Subcutaneous abdominal adipose tissue (tissue), 5 donors: ENCODE measurements around the gene MYO9A.

ENCODE experiments used
- H3K27ac ChIP-seq: one replicate; pipeline ENCODE4 v1.7.0; 2013; ENCODE audit warnings: low read depth, mild to moderate bottlenecking, inconsistent platforms, low read length, moderate library complexity
- H3K27me3 ChIP-seq, 5 donors: one replicate each; pipeline ENCODE4 v1.7.0; 2013; ENCODE audit warnings: low read length in 5 of 5, inconsistent platforms in 1 of 5; ENCODE audit not compliant: control insufficient read depth in 5 of 5, insufficient read depth in 4 of 5
- H3K36me3 ChIP-seq, 5 donors: one replicate each; pipeline ENCODE4 v1.7.0; 2013; ENCODE audit warnings: low read length in 5 of 5; ENCODE audit not compliant: control insufficient read depth in 5 of 5, insufficient read depth in 5 of 5
- H3K4me1 ChIP-seq, 5 donors: one replicate each; pipeline ENCODE4 v1.7.0; 2013; ENCODE audit warnings: low read length in 5 of 5, mild to moderate bottlenecking in 3 of 5, moderate library complexity in 1 of 5; ENCODE audit not compliant: control insufficient read depth in 5 of 5, insufficient read depth in 5 of 5
- H3K4me3 ChIP-seq, 5 donors: one replicate each; pipeline ENCODE4 v1.7.0; 2013; ENCODE audit warnings: low read length in 5 of 5, low read depth in 1 of 5
- H3K9ac ChIP-seq, 5 donors: one replicate each; pipeline ENCODE4 v1.7.0; 2013; ENCODE audit warnings: low read length in 5 of 5, mild to moderate bottlenecking in 4 of 5, moderate library complexity in 3 of 5
- H3K9me3 ChIP-seq, 5 donors: one replicate each; pipeline ENCODE4 v1.7.0; 2013; ENCODE audit warnings: low read length in 5 of 5; ENCODE audit not compliant: control insufficient read depth in 5 of 5
- donor health status: healthy.
- donor health status: healthy.
- donor health status: healthy.
- donor health status: healthy.
- donor health status: healthy.

MYO9A gene

DNA sequence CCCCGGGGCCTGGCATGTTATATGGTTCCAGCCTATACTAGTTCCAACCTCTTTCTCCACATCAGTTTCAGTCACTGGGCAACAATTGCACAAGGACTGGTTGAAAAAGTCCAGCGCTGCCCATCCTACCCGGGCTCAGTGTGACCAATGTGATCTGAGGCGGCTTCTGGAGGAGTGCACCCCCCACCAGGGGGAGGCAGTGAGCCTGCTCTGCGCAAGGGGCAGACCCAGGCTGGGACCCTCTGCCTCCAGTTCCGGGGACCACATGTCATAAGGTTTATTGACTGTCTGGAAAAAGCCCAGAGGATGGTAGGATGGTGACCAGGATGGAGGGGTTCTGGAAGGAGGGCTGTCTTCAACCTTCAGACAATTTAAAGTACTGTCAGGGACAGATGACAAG lies 333.2 kb downstream of the MYO9A start:
- H3K4me1 ChIP-seq = peaks cover 0 to 7% (median 5%) of the 10 kb centered on the region in 5 donors
- H3K9me3 ChIP-seq = no peaks in the 10 kb centered on the region
- H3K36me3 ChIP-seq = no peaks in the 10 kb centered on the region
- H3K4me3 ChIP-seq = no peak overlapping the region
- no peak overlapping the region for H3K9ac ChIP-seq
- no peak overlapping the region for H3K27ac ChIP-seq
- peaks cover 0 to 14% (median 7%) of the 10 kb centered on the region in 5 donors for H3K27me3 ChIP-seq

DNA sequence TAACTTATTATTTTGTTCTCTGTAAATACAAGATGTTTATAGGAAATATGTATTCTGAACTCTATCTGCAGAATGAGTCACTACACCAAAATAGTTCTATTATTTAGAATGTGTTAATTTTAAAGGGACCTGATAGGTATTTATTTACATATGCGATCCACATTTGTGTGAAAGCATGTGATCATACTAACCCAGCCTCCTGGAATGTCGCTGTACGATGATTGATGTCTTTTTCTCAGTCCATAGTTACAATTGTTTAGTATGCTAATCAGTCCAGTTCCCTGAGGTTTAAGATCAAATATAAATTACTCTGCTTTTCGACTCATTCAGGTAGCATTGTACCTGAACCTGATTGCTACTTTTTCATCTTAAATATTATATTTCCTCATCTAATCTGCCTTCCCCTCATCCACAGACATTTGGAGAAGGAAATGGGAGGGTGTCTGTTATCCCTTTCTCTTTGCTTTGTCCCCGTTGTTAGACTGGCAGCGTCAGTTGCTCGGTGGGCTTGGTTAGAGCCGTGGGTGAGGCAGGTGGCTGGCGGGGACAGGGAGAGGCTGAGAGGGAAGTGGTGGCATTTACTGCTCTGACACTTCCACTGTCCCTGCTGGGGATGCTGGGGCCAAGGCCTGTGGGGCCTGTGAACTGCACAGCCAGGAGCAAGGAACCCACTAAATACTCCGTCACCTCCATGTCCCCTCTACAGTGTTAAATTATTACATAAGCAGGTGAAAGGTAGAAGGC lies 335.4 kb downstream of the MYO9A start:
- Histone ChIP-seq H3K36me3 (no peaks in the 10 kb centered on the region), H3K4me1 (peaks cover 0 to 10% (median 6%) of the 10 kb centered on the region in 5 donors), H3K4me3 (no peak overlapping the region), H3K27ac (no peak overlapping the region), H3K9me3 (no peaks in the 10 kb centered on the region), H3K9ac (no peak overlapping the region), H3K27me3 (peaks cover 0 to 14% (median 7%) of the 10 kb centered on the region in 5 donors)

DNA sequence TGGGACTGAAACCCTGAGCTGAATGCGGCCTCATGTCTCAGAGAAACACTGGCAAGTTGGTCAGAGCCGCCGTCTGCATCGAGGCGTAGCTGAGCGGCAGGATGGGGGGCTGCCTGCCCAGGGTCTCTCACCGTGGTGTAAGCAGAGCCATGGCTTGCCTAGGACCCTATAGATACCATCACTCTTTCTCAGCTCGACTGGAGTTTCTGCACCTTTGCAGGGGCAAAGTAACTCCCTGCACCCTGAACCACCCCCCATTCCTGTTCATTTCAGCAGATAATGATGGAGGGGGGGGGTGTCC lies 336.0 kb downstream of the MYO9A start:
- Histone ChIP-seq H3K36me3 (no peaks in the 10 kb centered on the region), H3K9me3 (no peaks in the 10 kb centered on the region), H3K4me1 (peaks cover 0 to 10% (median 6%) of the 10 kb centered on the region in 5 donors), H3K27me3 (peaks cover 0 to 14% (median 7%) of the 10 kb centered on the region in 5 donors), H3K9ac (no peak overlapping the region), H3K27ac (no peak overlapping the region), H3K4me3 (no peak overlapping the region)

DNA sequence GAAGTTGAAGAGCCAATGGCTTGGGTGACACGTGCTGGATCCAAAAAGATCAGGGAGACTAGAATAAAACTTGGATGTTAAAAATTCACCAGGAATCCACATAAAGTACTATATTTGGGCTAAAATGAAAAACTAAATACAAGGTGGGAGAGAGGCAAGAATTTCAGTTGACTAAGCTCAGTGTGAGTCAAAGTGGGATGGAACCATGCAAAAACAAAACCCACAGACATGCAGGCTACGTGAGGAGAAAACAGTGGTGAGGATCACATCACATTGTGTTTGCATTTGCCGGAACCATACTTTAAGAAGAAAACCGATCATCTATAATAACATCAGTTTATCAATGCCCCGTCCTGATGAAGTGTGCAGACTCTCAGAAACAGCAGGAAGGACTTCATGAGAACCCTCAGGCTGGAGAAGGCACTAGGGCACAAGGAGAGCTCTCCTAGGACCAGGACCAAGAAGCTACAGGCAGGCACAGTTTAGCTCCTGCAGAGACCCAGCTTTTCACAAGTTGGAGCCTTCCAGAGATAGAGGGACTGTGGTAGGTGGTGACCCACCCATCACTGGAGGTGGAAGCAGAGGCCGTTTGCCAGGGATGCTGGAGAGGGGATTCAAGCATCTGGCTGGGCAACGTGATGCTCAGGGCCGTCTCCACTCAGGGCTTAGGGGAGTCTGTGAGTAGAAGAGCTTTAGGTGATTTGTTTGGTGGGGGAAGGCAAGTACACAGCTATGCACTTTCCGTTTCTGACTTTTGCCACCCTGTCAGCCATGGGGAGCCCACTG lies 336.6 kb downstream of the MYO9A start:
- Histone ChIP-seq H3K4me3 (no peak overlapping the region), H3K9ac (no peak overlapping the region), H3K27ac (no peak overlapping the region)

DNA sequence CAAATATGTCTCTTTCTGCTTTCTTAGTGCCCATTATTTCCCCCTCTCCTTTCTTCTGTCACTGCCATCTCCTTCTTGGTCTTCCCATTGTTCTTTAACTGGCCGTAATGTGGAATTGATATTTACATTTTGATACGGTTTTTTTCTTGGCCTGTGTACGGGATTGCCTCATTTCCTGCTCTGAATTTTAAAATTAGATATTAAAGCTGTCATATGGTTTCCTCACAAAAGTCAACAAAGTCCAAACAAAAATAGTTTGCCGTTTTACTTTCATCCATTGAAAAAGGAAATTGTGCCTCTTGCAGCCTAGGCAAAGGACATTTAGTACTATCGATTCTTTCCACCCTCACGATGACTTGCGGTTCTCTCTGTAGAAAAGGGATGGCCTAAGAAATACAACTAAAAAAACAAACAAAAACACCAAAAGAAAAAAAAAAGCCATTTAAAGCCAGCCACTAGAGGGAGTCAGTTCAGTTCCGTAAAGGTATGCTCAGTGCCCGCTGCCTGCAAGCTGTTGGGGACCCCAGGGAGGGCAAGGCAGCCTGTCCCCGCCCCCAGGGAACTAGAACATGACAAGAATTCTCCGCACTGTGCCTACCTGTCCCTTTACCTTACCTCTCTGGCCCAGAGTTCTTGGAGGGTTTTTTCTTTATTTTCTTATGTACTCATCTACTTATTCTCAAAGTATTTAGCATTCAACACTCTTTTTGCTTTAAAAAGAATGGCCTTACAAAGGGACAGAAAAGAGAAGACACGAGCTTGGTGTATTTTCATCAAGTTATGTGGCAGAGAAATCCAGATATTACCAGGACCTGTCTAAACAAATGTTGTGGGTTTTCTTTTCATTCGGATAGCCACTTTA lies 337.6 kb downstream of the MYO9A start:
- Histone ChIP-seq H3K27ac (no peak overlapping the region), H3K4me3 (peak overlapping the region in 2 of 5 donors; percentile 10 to 12), H3K4me1 (peaks cover 0 to 10% (median 6%) of the 10 kb centered on the region in 5 donors), H3K36me3 (no peaks in the 10 kb centered on the region), H3K27me3 (peaks cover 0 to 14% (median 5%) of the 10 kb centered on the region in 5 donors), H3K9me3 (no peaks in the 10 kb centered on the region), H3K9ac (peak overlapping the region in 1 of 5 donors; percentile 20)

More for the DNA sequence above, 336.6 kb downstream of the MYO9A start:
- peaks cover 0 to 14% (median 7%) of the 10 kb centered on the region in 5 donors for H3K27me3 ChIP-seq
- H3K36me3 ChIP-seq = no peaks in the 10 kb centered on the region
- peaks cover 0 to 10% (median 6%) of the 10 kb centered on the region in 5 donors for H3K4me1 ChIP-seq
- no peaks in the 10 kb centered on the region for H3K9me3 ChIP-seq

DNA sequence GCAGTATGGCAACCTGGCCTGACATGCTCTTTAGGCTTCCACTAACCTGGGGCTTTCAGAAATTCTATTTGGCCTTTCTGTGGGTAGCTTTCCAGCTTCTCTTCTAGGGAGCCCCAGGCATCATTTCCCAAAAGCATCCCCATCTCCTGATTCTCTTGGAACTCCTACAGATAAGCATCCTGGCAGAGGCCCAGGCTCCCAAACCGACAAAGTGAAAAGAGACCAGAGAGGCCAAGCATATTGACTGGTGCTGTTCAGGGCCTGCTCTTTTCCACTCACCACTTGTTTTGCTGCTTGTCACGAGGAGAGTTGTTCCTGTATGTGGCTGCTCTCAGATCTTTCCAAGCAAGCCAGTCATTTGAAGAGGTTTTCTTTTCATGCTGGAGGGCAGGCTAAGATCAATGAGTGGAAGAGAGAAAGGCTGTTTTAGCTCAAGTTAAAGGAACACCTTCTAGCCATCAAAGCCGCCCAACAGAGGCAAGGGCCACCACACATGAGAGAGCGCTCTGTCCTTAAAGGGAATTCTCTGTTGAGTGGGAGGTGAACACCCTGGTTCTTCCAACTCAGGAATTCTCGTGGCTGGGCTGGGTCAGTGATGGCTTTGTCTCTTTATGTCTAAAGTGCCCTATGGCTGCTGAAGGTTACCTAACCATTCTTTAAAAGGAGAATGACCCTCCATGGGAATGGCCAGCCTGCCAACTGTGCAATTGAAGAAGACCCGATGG lies 338.7 kb downstream of the MYO9A start:
- Histone ChIP-seq H3K4me3 (no peak overlapping the region), H3K36me3 (no peaks in the 10 kb centered on the region), H3K9ac (no peak overlapping the region), H3K9me3 (no peaks in the 10 kb centered on the region), H3K27me3 (peaks cover 0 to 14% (median under 1%) of the 10 kb centered on the region in 5 donors), H3K4me1 (peaks cover 0 to 10% (median 6%) of the 10 kb centered on the region in 5 donors), H3K27ac (no peak overlapping the region)

DNA sequence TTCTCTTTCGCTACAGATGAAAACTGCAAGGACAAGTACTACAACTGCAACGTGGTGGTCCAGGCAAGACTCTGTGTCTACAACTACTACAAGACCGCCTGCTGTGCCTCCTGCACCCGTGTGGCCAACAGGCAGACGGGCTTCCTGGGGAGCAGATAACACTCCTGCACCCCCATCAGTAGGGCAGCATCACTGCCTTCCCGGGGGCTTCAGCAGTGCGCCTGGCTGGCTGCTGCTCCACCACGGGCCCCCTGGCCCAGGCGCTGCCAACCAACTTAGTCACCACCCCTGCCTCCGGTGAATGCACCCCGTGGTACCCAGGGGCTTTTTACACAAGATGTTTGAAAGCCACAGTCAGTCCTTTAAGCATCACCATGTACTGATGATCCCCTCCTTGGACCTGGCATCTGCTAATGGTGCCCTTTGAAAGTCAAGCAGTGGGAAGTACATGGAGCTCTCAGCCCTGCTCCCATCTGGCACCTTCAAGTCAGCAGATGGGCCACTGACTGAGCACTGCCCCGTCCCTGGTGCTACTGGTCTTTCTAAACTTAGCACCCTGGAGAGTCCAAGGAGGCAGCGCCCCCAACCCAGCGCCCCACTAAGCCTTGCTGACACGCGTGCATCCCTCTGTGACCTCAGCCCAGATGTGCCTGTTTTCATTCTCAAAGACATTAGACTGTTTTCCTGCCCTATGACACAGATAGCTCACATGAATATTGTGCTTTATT lies 340.6 kb downstream of the MYO9A start:
- Histone ChIP-seq H3K36me3 (no peaks in the 10 kb centered on the region), H3K4me1 (peaks cover 0 to 10% (median 6%) of the 10 kb centered on the region in 5 donors), H3K4me3 (no peak overlapping the region), H3K27ac (no peak overlapping the region), H3K27me3 (peaks cover 0 to 8% (median 0%) of the 10 kb centered on the region in 5 donors), H3K9me3 (no peaks in the 10 kb centered on the region), H3K9ac (no peak overlapping the region)

DNA sequence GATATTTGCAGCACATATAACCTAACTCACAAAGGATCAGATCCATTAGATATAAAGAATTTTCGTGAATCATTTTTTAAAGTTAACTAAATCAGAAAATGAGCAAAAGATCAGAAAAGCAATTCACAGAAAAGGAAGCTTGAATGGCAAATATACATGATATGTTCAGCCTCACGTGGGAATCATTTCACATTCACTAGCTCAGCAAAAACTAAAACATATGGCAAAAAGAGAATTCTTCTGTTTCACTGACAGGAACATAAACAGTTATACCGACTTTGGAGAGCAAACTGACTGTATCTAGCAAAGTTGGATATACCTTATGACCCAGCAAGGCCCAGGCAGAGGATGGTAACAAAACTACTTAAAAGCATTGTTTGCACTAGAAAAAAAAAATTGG lies 341.6 kb downstream of the MYO9A start:
- H3K9me3 ChIP-seq = no peaks in the 10 kb centered on the region
- H3K4me1 ChIP-seq = peaks cover 0 to 10% (median 6%) of the 10 kb centered on the region in 5 donors
- no peak overlapping the region for H3K9ac ChIP-seq
- H3K27me3 ChIP-seq = peaks cover 0 to under 1% (median 0%) of the 10 kb centered on the region in 5 donors
- no peak overlapping the region for H3K27ac ChIP-seq
- no peaks in the 10 kb centered on the region for H3K36me3 ChIP-seq
- H3K4me3 ChIP-seq = no peak overlapping the region

DNA sequence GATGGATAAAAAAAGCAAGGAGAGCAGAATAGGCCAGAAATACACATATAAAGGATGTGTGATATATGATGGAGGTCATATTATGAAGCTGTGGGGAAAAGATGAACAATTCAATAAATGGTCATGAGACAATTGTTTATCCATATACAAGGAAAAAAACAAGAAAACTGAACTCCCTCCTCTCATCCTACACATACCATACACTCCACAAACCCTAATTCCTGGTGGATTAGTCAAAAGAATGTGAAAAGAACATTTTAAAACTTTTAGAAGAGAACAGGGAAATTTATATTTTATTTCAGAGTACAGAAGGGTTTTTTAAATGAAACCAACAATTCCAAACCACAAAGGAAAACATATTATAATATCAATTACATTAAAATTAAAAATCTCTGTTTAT lies 342.1 kb downstream of the MYO9A start:
- no peaks in the 10 kb centered on the region for H3K36me3 ChIP-seq
- no peaks in the 10 kb centered on the region for H3K27me3 ChIP-seq
- H3K9ac ChIP-seq = no peak overlapping the region
- peaks cover 0 to 9% (median 6%) of the 10 kb centered on the region in 5 donors for H3K4me1 ChIP-seq
- H3K9me3 ChIP-seq = no peaks in the 10 kb centered on the region
- H3K4me3 ChIP-seq = no peak overlapping the region
- no peak overlapping the region for H3K27ac ChIP-seq
